SHP77 (cell line): Measurements from ENCODE around the gene BLZF1.
"Not testable (repeated sequence)": the region's sequence is repeated elsewhere in the genome, so short reads cannot be mapped to it uniquely, and the experiment has no call there.

ENCODE experiments used
- DNase-seq, 2 experiments: peaks; one replicate each; lab custom pipeline; 2025; lab: John Stamatoyannopoulos, UW

The BLZF1 gene, protein sequence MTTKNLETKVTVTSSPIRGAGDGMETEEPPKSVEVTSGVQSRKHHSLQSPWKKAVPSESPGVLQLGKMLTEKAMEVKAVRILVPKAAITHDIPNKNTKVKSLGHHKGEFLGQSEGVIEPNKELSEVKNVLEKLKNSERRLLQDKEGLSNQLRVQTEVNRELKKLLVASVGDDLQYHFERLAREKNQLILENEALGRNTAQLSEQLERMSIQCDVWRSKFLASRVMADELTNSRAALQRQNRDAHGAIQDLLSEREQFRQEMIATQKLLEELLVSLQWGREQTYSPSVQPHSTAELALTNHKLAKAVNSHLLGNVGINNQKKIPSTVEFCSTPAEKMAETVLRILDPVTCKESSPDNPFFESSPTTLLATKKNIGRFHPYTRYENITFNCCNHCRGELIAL

DNA sequence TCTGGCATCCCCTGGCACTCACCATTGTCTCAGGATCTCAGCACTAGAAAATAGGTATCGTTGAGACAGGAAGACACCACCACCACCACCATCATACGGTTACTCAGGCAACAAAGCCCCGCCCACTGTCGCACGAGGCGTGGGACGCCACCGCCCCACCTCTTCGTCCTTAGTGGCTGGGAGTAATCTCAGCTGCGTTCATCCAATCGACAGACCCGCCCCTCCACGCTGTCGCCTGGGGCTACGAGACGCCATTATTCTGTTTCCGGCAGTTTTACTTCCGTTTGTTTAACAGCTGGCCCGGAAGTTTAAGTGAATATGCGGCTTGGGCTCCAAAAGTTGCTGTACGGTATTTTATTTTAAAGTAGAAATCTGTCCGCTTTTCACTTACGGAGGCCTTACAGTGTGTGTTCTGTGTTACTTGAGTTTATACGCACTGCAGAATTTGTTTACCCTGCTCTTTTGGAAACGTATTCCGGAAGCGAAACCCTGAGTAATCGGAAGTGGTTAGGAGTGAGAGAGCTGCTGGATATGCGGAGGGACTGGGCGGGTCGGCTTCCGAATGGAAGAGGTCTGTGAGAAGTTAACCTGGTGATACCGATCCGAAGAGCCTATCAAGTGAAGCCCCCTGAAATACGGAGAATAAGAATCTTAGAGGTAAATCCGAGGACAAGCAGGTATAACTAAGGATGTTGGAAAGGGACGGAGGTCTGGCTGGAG is at the start of gene BLZF1, which contains the start of gene NME7:
TSS of gene BLZF1 (plus strand) at position 510 of the 720 bp plus-strand sequence. CDS start 1,328 bp downstream, outside the sequence.
TSS of gene NME7 (minus strand) at position 112 of the 720 bp plus-strand sequence. CDS start at position 25, 87 bp downstream.
- peak; percentile 96 for DNase-seq

DNA sequence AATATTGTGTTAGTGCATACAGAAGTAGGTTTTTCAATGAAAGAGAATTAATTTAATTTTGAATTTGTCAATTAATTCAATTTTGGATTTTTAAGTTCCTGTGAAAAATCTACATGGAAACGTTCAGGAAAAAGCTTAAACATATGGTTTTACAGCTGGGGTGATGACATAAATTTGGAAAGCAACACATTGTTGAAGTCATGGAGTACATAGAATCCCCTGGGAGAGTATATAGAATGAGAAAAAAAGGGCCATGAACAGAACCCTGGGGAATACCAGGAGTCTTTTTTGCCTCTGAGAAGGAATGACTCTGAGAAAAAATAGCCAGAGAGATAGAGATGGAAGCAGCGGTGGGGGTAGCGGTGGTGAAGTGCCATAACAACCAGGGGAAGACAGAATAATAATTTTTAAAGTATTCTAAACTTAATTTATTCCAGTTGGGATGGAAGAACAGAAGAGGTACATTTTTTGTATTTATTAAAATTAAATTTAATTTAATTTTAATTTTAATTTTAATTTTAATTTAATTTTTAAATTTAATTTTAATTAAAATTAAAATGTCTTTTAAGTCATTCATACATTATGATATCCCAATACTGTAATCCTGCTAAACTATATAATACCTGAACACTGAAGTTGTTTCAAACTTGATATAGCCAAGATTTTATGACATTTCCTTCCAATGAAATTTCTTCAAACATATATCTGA is 49.3 kb upstream of the BLZF1 start:
- no peak for DNase-seq

DNA sequence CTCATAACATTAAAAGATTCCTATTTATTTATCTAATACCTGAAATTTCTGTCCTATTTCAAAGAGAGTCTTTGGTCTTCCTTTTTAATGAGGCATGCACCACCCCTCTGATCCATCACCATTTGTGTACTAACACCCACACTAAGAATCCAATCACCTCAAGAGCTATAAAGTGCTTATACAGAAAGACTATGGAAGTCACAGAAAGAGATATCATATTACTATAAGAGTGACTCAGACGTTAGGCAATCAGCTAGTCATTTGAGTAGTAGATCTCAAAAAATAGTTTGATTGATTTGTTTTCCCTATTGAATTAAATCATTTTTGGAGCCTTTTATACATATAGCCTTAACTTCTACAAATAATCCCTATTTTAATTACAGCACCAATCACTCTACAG is 46.5 kb upstream of the BLZF1 start:
- DNase-seq = no peak

DNA sequence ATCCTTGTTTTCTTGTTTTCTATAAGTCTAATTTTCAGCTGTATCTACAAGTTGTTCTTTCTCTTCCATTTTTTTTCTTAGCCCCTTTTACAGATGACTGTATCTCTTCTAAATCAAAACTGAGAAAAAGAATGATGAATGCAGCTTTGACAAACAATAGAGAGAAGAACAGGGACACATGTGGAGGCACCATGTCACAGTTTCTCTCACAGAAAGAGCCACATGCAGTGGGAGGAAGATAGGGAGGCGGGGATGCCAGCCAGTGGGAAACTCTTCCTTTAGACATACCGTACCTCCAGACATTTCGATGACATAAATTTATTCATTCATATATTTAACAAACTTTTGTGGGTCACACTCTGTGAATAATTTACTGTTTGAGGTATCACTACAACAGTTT is 45.9 kb upstream of the BLZF1 start:
- no peak for DNase-seq

DNA sequence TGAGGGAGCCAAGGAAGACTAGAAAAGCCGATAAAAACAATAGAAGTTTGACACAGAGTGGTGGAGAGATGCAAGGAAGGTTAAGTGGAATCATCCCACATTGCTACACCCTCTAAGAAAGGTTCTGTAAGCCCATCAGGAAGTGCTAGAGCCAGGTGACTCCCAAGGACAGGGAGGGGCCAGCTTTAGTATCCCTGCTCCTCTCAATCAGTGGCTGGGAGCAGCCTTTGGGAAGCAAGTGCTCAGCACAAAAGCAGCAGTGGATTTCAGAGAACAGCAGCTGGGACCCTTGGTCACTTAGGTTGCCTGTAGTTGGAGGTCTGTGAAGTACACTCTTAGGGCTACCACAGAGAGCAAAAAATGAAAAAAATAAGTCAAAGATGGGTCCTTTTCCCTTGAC is 42.9 kb upstream of the BLZF1 start:
- no peak for DNase-seq

DNA sequence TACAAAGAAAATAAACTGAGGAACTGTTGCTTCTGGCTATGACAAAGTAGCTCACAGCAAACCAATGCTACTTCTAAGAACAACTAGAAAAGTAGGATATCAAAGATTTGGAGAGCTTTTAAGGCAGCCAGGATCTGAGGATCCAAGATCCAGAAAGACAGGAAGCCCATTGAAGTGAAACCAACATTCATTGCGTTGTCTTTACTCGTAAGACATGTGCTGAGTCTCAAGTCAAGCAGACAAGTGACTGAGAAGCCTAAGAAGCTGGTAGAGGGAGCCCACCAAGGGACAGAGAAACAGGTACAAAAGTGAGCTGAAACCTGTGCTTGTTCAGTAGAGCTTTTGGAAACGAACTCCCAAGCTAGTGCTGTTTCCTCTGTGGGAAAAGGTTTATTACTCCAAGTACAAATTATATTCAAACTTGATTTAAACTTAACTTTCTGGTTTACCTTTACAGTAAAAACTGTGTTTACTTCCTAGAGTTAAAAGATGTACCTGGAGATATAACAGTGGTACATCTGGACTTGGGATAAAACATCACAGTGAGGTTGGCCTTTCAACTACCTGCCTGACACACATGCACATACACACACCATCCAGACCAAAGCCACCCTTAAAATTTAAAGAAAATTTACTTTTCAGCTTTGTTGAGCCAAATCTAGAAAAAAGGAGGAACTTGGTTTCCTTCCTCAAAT is 41.6 kb upstream of the BLZF1 start:
- no peak for DNase-seq

DNA sequence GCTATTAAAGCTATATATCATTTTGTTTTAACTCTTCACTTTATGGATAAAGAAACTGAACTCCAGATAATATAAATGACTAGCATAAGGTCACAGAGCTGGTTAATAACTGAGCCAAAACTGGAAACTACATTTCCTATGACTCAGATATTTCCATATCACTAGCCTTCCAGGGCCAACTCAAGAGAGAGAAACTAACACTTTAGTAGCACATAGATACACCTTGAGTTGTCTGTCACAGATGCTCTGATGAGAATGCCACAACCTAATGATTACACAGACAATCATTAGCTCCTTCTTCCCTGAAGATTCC is 41.1 kb upstream of the BLZF1 start:
- no peak for DNase-seq

DNA sequence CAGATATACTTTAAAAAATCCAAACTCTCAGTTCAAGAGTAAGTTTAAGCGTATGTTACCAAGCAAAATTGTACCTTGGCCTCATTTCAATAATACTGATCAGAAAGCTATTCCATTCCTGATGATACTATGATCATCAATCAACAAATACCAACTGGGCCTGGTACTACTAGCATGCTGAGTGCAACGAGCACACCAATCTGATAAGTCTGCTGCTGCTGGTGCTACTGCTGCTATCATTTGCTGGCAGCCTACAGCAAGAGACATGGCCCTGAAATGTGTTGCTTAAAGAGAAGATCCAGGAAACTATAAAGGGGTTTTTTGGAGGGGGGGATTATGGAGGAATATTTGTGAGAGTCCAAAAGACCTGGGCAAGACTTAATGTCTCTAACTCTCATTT is 40.1 kb upstream of the BLZF1 start:
- DNase-seq = no peak

DNA sequence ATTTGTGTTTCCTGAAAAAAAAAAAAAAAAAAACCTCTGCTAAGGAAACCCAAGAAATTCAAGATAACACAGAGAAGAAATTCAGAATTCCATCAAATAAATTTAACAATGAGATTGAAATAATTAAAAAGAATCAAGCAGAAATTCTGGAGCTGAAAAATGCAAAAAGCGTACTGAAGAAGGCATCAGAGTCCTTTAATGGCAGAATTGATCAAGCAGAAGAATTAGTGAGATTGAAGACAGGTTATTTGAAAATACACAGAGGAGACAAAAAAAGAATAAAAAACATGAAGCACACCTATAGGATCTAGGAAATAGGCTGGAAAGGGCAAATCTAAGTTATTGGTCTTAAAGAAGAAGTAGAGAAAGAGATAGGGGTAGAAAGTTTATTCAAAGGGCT is 38.6 kb upstream of the BLZF1 start:
- DNase-seq = no peak

DNA sequence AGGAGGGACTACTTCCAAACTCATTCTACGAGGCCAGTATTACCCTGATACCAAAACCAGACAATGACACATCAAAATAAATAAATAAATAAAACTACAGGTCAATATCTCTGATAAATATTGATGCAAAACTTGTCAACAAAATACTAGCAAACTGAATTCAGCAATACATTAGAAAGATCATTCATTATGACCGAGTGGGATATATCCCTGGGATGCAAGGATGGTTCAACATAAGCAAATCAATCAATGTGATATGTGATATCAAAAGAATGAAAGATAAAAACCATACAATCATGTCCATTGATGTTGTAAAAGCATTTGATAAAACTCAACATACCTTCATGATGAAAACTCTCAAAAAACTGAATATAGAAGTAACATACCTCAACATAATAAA is 37.1 kb upstream of the BLZF1 start:
- no peak for DNase-seq

DNA sequence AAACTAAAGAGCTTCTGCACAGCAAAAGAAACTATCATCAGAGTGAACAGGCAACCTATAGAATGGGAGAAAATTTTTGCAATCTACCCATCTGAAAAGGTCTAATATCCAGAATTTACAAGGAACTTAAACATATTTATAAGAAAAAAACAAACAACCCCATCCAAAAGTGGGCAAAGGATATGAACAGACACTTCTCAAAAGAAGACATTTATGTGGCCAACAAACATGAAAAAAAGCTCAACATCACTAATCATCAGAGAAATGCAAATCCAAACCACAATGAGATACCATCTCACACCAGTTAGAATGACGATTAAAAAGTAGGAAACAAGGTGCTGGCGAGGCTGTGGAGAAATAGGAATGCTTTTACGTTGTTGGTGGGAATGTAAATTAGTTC is 33.3 kb upstream of the BLZF1 start:
- not testable (repeated sequence) for DNase-seq

DNA sequence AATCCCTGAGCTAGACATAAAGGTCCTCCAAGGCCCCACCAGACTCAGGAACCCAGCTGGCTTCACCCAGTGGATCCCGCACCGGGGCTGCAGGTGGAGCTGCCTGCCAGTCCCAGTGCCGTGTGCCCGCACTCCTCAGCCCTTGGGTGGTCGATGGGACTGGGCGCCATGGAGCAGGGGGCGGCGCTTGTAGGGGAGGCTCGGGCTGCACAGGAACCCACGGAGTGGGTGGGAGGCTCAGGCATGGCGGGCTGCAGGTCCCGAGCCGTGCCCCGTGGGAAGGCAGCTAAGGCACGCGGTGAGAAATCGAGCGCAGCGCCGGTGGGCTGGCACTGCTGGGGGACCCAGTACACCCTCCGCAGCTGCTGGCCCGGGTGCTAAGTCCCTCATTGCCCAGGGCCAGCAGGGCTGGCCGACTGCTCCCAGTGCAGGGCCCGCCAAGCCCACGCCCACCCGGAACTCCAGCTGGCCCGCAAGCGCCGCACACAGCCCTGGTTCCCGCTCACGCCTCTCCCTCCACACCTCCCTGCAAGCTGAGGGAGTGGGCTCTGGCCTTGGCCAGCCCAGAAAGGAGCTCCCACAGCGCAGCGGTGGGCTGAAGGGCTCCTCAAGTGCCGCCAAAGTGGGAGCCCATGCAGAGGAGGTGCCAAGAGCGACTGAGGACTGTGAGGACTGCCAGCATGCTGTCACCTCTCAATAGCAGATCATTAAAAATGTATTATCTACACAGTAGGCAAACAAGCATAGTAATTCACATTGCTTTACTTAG is 30.9 kb upstream of the BLZF1 start:
- not testable (repeated sequence) for DNase-seq

DNA sequence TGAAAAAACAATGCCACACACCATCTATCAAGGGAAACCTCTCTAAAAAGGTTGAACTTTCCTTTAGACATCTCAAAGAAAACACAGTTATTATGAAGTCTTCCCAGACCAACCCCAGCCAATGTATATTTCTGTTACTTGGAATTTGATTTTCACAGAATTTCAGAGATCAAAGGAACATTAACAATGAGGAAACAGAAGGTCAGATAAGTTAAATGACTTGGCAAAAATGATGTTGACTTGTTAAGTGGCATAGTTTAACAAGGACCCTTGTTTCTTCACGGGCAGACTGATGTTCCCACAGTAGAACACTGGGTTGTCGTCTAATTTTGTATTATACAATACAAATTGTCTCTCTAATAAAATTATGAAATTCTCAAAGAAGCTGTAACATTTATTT is 29.4 kb upstream of the BLZF1 start:
- DNase-seq = no peak

DNA sequence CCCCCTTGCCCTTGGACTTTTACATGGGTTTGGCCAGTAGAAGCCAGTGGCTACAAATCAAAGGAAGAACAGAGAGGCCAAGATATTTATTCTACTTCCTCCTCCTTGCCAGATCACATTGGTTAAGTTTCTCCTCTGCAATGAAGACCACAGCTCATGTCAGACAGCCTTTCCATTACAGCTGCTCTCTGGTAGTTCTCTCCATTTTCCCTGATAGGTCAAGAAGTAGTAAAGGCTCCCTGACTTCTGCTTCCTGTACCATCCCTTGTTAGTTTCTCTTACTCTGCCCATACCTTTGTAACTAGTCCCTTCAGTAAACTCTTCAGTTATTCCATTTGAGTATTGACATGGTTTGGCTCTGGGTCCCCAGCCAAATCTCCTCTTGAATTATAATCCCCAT is 28.2 kb upstream of the BLZF1 start:
- no peak for DNase-seq

DNA sequence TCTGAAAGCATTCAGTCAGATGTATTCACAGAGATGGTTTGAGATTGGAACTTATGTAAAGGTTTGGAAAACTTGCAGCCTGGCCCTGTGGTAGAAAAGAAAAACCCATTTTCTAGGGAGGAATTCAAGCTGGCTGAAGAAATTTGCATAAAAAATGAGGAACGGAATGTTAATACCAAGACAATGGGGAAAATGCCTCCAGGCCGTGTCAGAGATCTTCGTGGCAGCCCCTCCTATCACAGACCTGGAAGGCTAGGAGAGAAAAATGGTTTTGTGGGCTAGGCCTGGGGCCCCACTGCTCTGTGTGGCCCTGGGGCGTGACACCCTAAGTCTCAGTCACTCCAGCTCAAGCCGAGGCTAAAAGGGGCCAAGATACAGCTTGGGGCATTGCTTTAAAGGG is 27.1 kb upstream of the BLZF1 start:
- no peak for DNase-seq

DNA sequence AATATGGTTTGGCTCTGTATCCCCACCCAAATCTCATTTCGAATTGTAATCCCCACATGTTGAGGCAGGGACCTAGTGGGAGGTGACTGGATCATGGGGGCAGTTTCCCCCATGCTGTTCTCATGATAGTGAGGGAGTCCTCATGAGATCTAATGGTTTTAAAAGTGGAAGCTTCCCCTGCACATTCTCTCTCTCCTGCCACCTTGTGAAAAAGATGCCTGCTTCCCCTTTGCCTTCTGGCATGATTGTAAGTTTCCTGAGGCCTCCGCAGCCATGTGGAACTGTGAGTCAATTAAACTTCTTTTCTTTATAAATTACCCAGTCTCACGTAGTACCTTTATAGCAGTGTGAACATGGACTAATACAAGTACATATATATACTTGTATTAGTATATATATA is 25.9 kb upstream of the BLZF1 start:
- not testable (repeated sequence) for DNase-seq

DNA sequence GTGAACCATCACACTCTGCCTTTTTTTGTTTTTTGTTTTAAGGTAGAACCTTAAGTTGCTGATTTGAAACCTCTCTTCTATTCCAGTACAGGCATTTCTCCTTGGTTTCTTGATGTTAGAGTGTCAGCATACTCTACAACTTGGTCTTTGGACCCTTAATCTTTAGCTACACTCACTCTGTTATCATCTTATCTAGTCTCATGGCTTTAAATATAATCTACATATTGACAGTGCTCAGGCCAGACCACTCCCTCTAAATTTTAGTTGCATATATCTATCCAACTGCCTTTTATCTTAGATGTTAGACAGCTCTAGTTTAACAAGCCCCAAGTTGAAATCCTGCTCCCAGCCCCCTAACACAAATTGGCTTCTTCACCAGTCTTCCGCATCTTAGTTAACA is 22.5 kb upstream of the BLZF1 start:
- no peak for DNase-seq

DNA sequence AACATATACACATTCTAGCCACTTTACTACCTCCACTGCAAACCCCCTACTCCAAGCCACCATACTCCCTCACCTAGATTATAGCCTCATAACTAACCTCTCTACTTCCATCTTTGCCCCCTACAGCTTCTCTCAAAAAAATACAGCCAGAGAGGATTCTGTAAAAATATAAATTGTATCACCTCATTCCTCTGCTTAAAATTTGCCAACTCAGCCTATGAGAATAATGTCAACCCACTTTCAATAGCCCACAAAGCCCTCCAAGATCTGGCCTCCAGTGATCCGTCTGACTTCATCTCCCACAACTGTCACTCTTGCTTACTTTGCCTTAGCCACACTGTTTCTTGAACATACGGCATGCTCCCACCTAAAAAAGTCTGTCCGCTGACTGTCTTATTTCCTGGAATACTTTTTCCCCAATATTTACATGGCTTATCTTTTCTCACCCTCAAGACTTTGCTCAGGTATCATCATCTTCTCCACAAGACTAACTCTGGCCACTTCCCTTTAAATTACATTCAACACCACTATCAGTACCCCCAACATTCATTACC is 21.9 kb upstream of the BLZF1 start:
- DNase-seq = no peak

DNA sequence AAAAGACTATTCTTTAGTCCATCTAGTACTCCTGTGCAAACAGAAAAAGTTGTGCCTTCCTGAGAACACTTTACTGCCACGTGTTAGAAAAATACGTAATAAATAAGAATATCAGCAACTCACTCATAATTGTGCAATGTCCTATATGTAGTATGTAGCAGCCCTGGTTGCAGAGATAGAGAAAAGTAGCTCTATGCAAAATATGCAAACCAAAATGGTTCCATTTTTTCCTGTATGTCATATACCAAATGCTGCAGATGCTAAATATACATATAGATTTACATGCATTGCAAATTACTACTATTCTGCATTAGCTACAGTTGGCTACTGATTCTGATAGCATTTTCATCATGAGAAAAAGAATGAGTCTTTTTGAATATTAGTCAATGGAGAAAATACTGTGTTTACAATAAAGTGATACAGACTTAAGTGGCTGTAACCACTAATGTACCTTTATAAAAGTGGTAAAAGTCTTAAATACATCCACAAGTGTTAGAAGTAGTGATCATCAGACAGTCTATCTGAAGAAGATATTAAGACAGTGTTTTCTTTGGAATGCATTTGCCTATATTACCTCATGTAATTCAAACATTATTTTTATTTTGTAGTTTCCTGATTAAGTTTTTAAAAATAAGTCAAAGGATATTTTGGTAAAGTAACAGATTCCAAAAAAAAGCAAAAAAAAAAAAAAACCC is 20.2 kb upstream of the BLZF1 start:
- DNase-seq = no peak

DNA sequence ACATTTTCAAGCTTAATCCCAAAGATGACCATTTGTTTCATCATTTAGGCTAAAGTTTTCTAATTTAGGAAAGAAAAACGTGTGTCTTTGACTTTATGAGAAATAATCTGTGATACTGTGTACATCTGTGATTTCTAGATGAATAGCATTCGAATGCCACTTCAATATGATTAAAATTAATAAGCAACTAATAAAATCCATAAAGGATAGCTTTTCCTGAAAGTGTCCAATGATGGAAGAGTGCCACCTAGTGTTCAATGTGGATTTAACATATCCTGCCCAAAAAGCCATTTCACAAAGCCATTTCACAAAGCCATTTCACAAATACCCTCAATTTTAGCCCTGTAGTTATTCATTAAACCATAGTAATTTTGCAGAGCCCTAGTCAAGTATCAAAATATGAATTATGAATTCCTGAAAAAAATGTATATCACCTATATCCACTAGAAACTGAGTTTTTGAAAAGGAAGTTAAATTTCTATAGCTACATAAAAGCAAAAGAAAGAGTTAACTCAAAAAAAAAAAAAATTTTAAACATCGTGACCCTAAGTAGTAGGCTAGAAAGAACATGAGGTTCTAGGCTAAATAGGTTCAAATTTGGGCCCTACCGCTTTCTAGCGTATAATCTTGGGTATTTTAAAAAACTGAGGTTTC is 19.5 kb upstream of the BLZF1 start:
- DNase-seq = peak; percentile 3 to 27
